Motor neuron (in vitro differentiated cells): ENCODE data around the gene RETSAT. TPM values are rescaled to one million over a fixed set of nuclear protein-coding genes. Genes with fewer than 3 reads are reported as not detected.
"Not testable (repeated sequence)": the region's sequence is repeated elsewhere in the genome, so short reads cannot be mapped to it uniquely, and the experiment has no call there.

Experiments
- ATAC-seq, 8 experiments: fragments of 200-7000 bp; cut with Tn5 transposase; replicated peaks in 6 of 8; 2 replicates each; pipeline ENCODE4 v1.8.0; 2021; ENCODE audit warnings: mild to moderate bottlenecking in 8 of 8, moderate library complexity in 8 of 8
- H3K27ac ChIP-seq, 2 donors: fragments of 250-450 bp; sonication (Bioruptor Pico); 2 replicates each; pipeline ENCODE4 v1.9.0; 2021; ENCODE audit warnings: antibody characterized with exemption in 2 of 2, mild to moderate bottlenecking in 2 of 2, moderate library complexity in 1 of 2
- H3K4me1 ChIP-seq, 2 donors: fragments of 250-450 bp; sonication (Bioruptor Pico); replicated peaks in 1 of 2; 2 replicates each; pipeline ENCODE4 v1.6.1; 2021; ENCODE audit warnings: antibody characterized with exemption in 2 of 2, mild to moderate bottlenecking in 2 of 2, moderate library complexity in 1 of 2
- H3K4me3 ChIP-seq, 5 donors: fragments of 250-450 bp; sonication (Bioruptor Pico); 2 replicates each; pipeline ENCODE4 v1.9.0; 2021; ENCODE audit warnings: antibody characterized with exemption in 5 of 5, mild to moderate bottlenecking in 5 of 5, moderate library complexity in 4 of 5
- WGBS, 10 experiments: fragments of 450-650 bp; shearing (Covaris generic); methylation state at CpG; one replicate each; pipeline ENCODE4 v1.0.0; 2022; 5-methylcytosine and 5-hydroxymethylcytosine counted together
- in situ Hi-C, 9 experiments: fragments of 400-800 bp; cut with MboI; loops; one replicate each; pipeline ENCODE4 v1.15.0; 2021; ENCODE audit warnings: low sequenced_read_pairs in 9 of 9, low pct_unique_long_range_greater_than_20kb in 2 of 9; ENCODE audit not compliant: unreplicated experiment in 9 of 9
- total RNA-seq, 8 experiments: library from RNA; unstranded; fragments of 300-600 nt; gene quantifications; 2 replicates each; pipeline versions ENCODE4 v1.2.3 to v1.2.4, GENCODE V29; 2022

Gene RETSAT
- total RNA-seq, 8 experiments from 2014 or later: 8.2 to 61.9 (median 19.1) TPM

DNA sequence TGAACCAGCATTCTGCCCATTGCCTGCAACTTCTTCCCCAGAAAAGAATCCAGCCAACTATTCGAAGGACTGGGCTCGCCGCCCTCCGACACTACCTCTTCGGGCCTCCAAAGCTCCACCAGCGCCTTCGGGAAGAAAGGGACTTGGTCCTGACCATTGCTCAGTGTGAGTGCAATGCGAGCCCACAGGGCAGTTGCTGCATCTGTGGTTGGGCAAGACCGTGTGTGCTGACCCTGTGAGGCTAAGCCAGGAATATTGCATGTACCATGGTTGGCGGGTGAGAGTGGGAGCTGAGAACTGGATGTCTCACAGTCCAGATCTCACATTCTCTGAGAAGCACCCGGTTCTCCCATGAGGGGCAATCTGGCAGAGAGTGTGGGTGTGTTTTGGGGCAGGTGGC lies 16.7 kb upstream of the RETSAT start:
- no peak overlapping the region for H3K27ac ChIP-seq
- no peak overlapping the region for H3K4me3 ChIP-seq
- WGBS, 10 experiments: 100% methylated on average over 1 to 2 of the region's 11 CpGs; no CpG with 5 or more reads in 7 of the 10 experiments
- no peaks in the 10 kb centered on the region for H3K4me1 ChIP-seq
- no peak for ATAC-seq
- in situ Hi-C loops: no loop called here

DNA sequence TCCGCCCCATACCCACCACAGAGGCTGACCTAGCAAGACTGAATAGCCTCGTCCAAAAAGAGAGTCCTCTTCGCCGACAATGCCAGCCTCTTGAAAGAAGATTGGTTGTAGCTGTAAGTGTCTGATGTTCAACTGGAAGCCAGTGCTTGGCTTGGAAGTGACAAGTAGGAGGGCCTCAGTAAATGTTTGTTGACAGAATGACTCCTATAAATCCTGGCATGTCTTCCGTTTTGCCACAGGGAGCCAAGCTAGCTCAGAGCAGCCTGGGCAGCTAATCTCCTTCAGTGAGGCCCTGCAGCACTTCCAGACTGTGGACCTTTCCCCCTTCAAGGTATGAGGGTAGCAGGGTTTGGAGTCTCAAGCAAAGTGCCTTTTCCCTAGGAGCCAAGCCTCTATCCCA lies 15.2 kb upstream of the RETSAT start:
- Histone ChIP-seq H3K27ac (no peak overlapping the region), H3K4me1 (no peaks in the 10 kb centered on the region), H3K4me3 (no peak overlapping the region)
- 20 to 100% (median 78%) methylated on average over 1 to 4 of the region's 5 CpGs; no CpG with 5 or more reads in 5 of the 10 experiments for WGBS, 10 experiments
- peak in 1 of 8 experiments; percentile 81 for ATAC-seq
- in situ Hi-C loops: no loop called here

DNA sequence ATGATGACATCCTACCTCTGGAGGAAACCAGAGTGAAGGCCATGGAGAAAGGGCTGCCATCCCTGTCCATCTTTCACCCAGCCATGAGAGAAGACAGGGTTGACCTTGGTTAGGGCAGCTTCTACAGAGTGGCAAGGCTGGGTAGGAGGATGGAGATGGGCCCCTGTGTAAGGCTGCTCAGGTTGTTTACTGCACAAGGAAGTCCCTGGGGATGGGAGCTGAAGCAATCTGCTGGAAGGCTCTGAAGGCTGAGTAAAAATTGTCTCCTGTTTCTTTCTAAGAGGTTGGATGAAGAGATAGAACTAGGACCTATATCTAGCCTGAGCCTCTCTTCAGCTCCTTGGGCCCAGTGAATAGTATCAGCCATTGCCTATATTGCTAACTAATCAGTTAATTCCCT lies 14.6 kb upstream of the RETSAT start:
- no peak overlapping the region for H3K4me3 ChIP-seq
- in situ Hi-C loops: no loop called here
- ATAC-seq: no peak
- H3K4me1 ChIP-seq: no peaks in the 10 kb centered on the region
- no peak overlapping the region for H3K27ac ChIP-seq

DNA sequence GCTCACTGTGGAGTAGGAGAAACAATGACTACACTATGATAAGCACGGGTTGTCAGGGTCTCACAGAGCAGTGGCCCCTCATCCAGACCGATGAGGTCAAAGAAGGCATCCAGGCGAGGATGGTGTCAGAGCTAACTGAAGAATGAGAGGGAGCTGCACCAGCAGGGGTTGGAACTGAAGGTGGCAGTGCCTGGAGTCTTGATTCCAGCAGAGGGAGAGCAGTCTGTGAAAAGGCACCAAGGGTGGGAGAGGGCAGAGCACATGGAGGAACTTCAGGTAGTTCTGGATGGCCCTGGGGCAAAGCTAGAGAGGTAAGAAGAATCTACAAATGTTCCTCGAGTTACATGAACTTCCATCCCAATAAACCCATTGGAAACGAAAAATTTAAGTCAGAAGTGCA lies 12.9 kb upstream of the RETSAT start:
- Histone ChIP-seq H3K27ac (no peak overlapping the region), H3K4me3 (no peak overlapping the region), H3K4me1 (no peaks in the 10 kb centered on the region)
- no peak for ATAC-seq
- in situ Hi-C loops: no loop called here
- WGBS, 10 experiments: 68 to 87% (median 81%) methylated on average over 1 to 5 of the region's 5 CpGs

DNA sequence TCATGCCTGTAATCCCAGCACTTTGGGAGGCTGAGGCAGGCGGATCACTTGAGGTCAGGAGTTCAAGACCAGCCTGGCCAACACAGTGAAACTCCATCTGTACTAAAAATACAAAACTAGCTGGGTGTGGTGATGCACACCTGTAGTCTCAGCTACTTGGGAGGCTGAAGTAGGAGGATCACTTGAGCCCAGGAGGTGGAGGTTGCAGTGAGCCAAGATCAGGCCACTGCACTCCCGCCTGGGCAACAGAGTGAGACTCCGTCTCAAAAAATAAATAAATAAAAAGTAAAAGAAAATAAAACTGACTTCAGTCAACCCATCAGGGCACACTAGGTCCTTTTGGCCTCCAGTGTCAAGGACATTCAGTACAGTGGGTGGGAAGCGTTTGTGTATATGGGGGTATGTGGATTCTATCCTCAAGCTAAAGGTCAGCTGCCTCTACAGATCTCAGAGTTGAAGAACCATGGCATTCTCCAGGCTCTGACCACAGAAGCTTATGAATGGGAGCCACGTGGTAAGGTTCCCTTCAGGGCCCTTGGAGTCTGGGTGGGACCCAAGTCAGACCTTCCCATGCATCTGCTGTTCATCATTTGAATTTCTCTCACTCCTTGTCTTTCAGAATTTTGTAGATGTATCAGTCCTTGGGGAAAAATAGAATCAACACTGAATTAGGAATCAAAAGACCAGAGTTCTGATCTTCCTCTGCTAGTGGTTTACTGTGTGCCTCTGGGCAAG lies 8.5 kb upstream of the RETSAT start:
- in situ Hi-C loops, H3K4me3 ChIP-seq, H3K4me1 ChIP-seq, H3K27ac ChIP-seq: not testable (repeated sequence)
- ATAC-seq: peak in 3 of 8 experiments; percentile 33 to 99 (median 64)
- 14 to 100% (median 80%) methylated on average over 1 to 4 of the region's 5 CpGs; no CpG with 5 or more reads in 3 of the 10 experiments for WGBS, 10 experiments

DNA sequence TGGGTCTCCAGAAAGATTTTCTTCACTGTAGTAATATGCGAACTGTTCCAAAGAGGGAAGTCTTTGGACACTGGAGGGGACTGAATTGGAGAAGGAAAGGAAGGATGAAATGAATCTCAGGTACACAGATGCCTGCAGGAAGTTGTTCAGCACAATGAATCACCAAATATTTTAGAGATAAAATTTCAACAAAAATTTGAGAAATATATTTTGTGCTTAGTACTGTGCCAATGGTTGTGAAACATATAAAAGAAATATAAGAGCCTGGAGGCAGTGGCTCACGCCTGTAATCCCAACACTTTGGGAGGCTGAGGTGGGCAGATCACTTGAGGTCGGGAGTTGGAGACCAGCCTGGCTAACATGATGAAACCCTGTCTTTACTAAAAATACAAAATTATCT lies 3.4 kb upstream of the RETSAT start:
- in situ Hi-C loops: no loop called here
- ATAC-seq: no peak
- no peak overlapping the region for H3K27ac ChIP-seq
- WGBS, 10 experiments: 66 to 100% (median 97%) methylated on average over 1 to 3 of the region's 3 CpGs; no CpG with 5 or more reads in 4 of the 10 experiments
- no peak overlapping the region for H3K4me3 ChIP-seq
- H3K4me1 ChIP-seq: peaks cover 11 to 13% of the 10 kb centered on the region in 2 donors

DNA sequence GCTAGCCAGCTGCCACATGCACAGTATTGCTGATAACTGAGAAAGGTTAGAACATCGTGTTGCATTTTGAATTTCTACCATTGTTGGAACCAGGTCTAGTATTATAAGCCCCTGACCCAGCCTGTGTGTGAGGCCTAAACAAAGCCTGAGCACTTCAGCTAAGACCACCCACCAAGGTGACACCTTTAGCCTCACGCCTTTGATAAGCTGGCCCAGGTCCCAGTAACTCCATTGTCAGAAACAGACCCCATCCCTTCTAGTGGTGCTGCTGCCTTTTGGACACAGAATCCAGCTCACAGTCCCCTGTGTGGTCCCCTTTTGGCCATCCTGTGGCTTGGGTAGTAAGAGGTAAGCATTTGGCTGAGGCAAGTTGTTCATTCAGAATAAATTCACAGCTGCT lies 1.9 kb upstream of the RETSAT start:
- in situ Hi-C loops: no loop called here

DNA sequence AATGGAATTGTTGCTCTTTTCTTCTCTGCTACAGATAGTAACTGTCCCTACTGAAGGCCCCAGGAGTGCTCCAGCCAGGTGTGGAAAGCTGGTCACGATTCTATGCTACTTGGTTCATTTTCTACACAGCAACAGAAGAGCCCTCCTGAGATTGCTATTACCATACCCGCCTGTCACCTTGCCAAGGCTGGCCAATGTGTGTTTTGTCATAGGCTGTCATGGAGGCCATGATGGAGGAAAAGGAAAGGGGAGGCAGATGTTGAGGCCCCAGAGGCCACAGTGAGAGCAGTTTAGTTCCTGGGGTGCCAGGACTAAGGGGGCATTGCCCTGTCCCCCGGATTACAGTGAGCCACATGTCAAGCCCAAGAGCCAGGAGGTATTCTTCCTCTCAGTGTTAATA lies 1.2 kb upstream of the RETSAT start:
- ATAC-seq: no peak
- Histone ChIP-seq H3K27ac (no peak overlapping the region), H3K4me1 (peaks cover 11 to 13% of the 10 kb centered on the region in 2 donors), H3K4me3 (peak overlapping the region; percentile 57 to 97 (median 76))
- 46 to 100% (median 73%) methylated on average over 1 to 3 of the region's 3 CpGs; no CpG with 5 or more reads in 5 of the 10 experiments for WGBS, 10 experiments
- in situ Hi-C loops: no loop called here

More for the DNA sequence above, 1.9 kb upstream of the RETSAT start:
- H3K4me1 ChIP-seq: peaks cover 11 to 13% of the 10 kb centered on the region in 2 donors
- no peak overlapping the region for H3K4me3 ChIP-seq
- no peak overlapping the region for H3K27ac ChIP-seq
- no peak for ATAC-seq
- 82 to 100% (median 100%) methylated on average over 1 to 2 of the region's 2 CpGs; no CpG with 5 or more reads in 4 of the 10 experiments for WGBS, 10 experiments

DNA sequence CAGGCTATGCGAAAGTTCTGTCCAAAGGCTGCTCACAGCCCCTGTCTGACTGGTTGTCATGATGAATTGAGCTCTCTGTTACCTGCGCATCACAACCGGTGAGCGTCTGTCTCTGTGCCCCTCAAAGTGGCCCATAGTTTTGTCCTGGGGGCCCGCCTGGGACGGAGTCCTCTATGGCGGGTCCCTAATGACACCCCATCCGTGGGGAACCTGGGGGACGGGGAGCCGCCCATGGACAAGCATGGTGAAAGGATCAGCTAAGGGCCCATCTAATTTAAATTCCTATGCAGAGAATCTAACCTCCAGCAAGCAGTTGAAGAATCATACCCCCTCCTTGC lies 714 bp upstream of the RETSAT start:
- ATAC-seq: peak in 3 of 8 experiments; percentile 1 to 7 (median 3)
- 0 to 45% (median 7%) methylated on average over 1 to 6 of the region's 10 CpGs; no CpG with 5 or more reads in 4 of the 10 experiments for WGBS, 10 experiments
- in situ Hi-C loops: no loop called here

DNA sequence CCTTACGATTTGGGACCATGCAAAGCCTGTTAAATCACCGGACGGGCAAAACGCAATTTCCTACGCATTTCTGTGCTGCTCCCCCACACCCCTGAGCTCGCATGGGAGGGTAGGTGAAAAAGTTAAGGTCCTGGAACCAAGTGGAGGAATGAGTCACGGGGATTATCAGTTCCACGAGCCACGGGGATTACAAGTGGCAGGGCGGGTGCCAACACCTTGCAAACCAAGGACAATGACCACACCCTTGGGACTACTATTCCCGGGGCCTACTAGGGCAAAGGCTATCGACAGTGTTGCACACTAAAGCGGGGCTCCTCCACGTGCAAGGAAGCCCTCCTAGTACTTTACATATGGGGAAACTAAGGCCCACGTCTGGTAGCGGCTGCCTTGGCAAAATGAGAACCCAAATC lies 447 bp downstream of the RETSAT start:
- in situ Hi-C loops: no loop called here
- peaks cover 11 to 13% of the 10 kb centered on the region in 2 donors for H3K4me1 ChIP-seq
- WGBS, 10 experiments: 0 to 80% (median 40%) methylated on average over 2 to 15 of the region's 16 CpGs; no CpG with 5 or more reads in 1 of the 10 experiments
- H3K4me3 ChIP-seq: peak overlapping the region; percentile 57 to 97 (median 76)
- peak overlapping the region; percentile 21 to 28 for H3K27ac ChIP-seq
- peak; percentile 11 to 39 (median 22) for ATAC-seq

More for the DNA sequence above, 714 bp upstream of the RETSAT start:
- Histone ChIP-seq H3K4me1 (peaks cover 11 to 13% of the 10 kb centered on the region in 2 donors), H3K4me3 (peak overlapping the region; percentile 57 to 97 (median 76)), H3K27ac (no peak overlapping the region)

DNA sequence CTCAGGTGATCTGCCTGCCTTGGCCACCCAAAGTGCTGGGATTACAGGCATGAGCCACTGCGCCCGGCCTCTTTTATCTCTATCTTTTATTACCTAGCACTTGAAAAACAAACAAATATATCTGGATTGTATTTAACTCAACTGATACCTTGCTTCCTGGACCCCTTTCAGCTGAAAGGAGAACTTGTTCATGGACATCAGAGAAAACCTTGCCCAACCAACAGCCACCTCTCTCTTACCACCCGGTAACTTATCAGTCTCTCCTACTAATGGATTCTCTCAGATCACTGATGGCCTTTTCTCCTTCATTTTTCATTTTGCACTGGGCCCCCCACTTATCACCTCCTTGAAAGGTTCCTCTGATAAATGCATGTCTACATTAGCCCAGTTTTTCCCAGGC lies 6.7 kb downstream of the RETSAT start:
- ATAC-seq: no peak
- 81 to 100% (median 100%) methylated on average over 1 to 3 of the region's 3 CpGs; no CpG with 5 or more reads in 4 of the 10 experiments for WGBS, 10 experiments
- in situ Hi-C loops: no loop called here
- no peaks in the 10 kb centered on the region for H3K4me1 ChIP-seq
- H3K4me3 ChIP-seq: no peak overlapping the region
- H3K27ac ChIP-seq: no peak overlapping the region

DNA sequence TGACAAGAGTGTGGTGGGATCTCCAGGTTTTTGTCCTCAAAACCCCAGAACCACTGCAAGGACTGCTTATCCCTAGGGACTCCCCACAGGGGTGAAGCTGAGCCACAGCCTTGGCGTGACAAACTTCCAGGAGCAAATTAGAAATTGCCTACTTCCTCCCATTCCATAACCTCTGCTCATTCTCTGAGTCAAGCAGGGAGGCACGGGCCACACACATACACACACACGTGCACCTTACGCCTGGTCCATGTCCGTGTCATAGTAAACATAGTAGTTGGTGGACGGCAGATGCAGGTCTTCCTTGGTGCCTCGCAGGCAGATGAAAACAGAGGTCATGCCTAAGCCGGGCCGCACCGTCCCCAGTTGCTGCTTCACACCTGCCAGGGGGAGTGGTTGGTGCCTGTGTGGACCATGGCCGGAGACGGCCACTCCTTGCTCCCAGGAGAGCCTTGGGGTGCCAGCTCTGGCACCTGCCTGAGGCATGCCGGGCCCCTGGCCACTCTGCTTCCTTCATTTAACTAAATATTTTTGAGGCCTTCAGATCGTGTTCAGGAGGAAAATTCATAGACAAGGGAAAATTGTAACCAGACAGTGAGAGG lies 9.9 kb downstream of the RETSAT start:
- no peak overlapping the region for H3K4me3 ChIP-seq
- in situ Hi-C loops: no loop called here
- ATAC-seq: no peak
- no peak overlapping the region for H3K27ac ChIP-seq
- no peaks in the 10 kb centered on the region for H3K4me1 ChIP-seq
- 20 to 100% (median 90%) methylated on average over 1 to 8 of the region's 14 CpGs; no CpG with 5 or more reads in 4 of the 10 experiments for WGBS, 10 experiments

DNA sequence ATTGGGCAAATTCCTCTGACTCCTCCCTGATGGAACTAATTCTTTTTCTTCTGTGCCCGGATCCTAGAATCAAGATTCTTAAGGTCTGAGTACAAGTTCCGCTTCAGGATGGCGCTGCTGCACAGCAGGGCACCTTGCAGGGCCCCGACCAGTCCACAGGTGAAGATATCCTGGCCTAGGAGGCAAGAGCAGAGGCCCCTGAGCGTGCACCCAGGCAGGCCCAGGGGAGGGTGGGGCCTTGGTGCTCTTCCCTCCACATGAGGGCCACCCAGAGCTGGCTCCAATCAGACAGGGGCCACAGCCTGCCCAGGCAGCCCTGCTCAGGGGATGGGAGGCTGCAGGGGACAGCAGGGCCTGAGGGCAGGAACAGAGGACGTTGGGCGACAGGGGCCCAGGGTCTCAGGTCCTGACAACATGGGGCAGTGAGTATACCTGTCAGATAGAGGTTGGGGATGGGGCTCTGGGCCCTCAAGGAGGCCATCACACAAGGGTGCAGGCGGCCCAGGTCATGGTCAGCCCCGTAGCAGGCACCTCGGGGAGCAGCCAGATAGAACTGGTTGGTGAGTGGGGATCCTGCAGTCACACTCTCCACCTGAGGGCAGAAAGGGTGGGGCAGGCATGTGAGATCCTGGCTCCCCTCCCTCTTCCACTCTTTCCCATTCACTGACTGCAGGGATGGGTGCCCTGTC lies 11.0 kb downstream of the RETSAT start:
- H3K27ac ChIP-seq, H3K4me3 ChIP-seq, in situ Hi-C loops, H3K4me1 ChIP-seq: not testable (repeated sequence)
- 60 to 100% (median 100%) methylated on average over 1 to 3 of the region's 10 CpGs; no CpG with 5 or more reads in 4 of the 10 experiments for WGBS, 10 experiments
- peak in 1 of 8 experiments; percentile 21 for ATAC-seq
